Adrenal gland (tissue), 5 donors: ENCODE results near the gene PGBD5.

ENCODE experiments used
- CTCF ChIP-seq, 6 experiments: fragments of 450-650 bp in 4 of 6; fragments of 200-600 bp in 2 of 6; sonication (generic) in 1 of 6; IDR thresholded peaks; 1 replicate in 5 of 6; 2 replicates in 1 of 6; pipeline versions ENCODE4 v1.5.1 to v1.8.0; 2016 to 2021; ENCODE audit warnings: antibody characterized with exemption in 6 of 6, mild to moderate bottlenecking in 2 of 6, moderate library complexity in 1 of 6
- POLR2A ChIP-seq, 2 donors: fragments of 450-650 bp; IDR thresholded peaks; one replicate each; pipeline ENCODE4 v1.6.1; 2017; ENCODE audit warnings: antibody characterized with exemption in 2 of 2, mild to moderate bottlenecking in 2 of 2, moderate library complexity in 1 of 2
- donor health status: DM: no; HTN: no; CAD: no.

- TF ChIP-seq CTCF (IDR thresholded peaks at IDR 0.05) (no peak), POLR2A (IDR thresholded peaks at IDR 0.05) (no peak)
Measured at GRCh38 chr1:230345139-230345885, 80.8 kb downstream of the PGBD5 start.
